Esophagus squamous epithelium (tissue), 4 donors: ENCODE data around the gene DAPK2.

Experiments
- CTCF ChIP-seq, 6 experiments: fragments of 450-650 bp in 4 of 6; fragments of 200-600 bp in 2 of 6; sonication (generic) in 2 of 6; IDR thresholded peaks; one replicate each; pipeline ENCODE4 v1.5.1; 2016 to 2019; ENCODE audit warnings: antibody characterized with exemption in 6 of 6, mild to moderate bottlenecking in 4 of 6, moderate library complexity in 4 of 6
- POLR2A ChIP-seq, 4 donors: fragments of 450-650 bp; IDR thresholded peaks; one replicate each; pipeline ENCODE4 v1.6.1; 2017; ENCODE audit warnings: antibody characterized with exemption in 4 of 4, mild to moderate bottlenecking in 4 of 4, moderate library complexity in 3 of 4

GRCh38 chr15:64011736-64012135, 34.5 kb downstream of the DAPK2 start:
- TF ChIP-seq POLR2A (IDR thresholded peaks at IDR 0.05) (no peak), CTCF (IDR thresholded peaks at IDR 0.05) (no peak)
